Germinal center (tissue), 1 donor: ENCODE measurements around the gene PPL.
"Not testable (repeated sequence)": the region's sequence is repeated elsewhere in the genome, so short reads cannot be mapped to it uniquely, and the experiment has no call there.

ENCODE experiments used
- DNase-seq: peaks from one replicate; pipeline ENCODE4 v3.0.0; 2012; ENCODE audit warnings: mixed read lengths, low spot score

The PPL gene

DNA sequence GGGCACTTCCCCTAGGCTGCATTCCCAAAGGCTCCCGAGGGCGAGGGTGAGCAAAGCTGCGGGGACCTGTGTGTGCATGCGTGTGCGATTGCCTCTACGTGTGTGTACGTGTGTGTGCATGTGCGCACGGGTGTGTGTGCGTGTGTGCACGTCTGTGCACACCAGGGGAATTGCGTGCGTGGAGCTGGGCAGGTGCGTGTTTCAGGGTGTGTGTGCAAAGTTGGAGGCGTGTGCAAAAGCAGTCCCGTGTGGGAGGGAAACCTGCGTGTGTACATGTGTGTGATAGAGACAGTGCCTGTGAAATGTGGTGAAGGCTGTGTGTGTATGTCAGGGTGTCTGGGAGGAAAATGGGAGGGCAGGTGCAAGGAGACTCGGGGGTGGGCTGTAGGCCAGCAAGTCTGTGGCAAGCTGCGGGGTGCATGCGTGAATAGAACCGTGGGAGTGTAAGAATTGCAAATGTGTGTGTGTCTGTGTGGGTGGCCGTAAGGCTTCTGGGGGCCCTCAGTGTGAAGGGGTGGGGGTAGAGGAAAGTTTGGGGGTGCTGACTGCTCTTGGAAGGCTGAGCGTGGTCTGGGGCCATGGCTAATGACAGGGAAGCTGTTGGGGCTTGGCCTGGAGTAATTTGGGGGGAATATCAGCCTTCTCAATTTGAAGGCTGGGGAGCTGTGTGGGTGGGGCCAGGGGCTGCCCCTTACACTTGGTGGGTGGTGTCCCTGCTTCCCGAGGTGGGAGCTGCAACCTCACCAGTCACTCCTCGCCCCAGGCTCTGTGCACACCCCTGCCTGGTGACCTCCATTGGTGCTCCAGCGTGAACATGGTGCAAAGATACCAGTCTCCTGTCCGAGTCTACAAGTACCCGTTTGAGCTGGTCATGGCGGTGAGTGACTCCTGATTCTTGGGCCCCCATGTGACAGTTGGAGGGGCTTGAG, 21.8 kb upstream of the PPL start:
- no peak for DNase-seq

DNA sequence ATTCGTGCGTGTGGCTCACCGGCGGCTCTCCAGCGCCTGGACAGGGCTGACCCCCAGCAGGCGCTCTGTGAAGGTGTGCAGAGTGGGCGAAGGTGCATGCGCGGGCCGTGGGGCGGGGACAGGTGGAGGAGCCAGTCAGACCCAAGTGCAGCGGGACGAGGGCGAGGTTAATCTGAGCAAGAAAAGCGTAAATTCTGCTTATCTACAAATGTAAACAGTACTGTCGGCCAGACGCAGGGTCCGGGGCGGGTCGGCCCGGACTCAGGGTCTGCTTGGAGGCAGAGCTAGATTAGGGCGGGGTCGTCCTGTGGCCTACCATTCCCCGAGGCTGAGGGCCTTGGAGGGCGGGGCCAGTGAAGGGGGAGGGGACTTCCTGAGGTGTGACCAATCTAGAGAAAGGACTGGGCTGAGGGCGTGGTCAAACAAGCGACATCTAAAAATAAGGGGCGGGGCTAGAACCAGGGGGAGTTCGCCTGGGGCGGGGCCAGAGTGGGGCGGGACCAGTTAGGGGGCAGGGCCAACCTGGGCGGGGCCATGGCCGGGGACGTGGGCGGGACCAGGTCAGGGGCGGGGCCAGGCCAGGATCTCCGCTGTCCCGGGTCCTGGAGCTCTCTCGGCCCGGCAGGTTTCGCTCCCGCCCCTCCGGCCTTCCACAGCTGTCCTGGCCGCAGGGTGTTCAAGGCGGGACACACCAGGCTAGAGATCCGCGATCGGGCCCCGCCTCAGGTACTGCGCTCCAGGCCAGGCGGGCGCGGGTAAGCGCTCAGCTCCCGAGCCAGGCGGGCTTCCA, 21.0 kb upstream of the PPL start, which contains the start of gene SEC14L5:
SEC14L5 (plus strand) TSS at position 611 of the 790 bp plus-strand sequence. CDS start 994 bp downstream, outside the sequence.
- DNase-seq = peak; percentile 99

GRCh38 chr16:4957420-4957719, 20.4 kb upstream of the PPL start:
- no peak for DNase-seq

DNA sequence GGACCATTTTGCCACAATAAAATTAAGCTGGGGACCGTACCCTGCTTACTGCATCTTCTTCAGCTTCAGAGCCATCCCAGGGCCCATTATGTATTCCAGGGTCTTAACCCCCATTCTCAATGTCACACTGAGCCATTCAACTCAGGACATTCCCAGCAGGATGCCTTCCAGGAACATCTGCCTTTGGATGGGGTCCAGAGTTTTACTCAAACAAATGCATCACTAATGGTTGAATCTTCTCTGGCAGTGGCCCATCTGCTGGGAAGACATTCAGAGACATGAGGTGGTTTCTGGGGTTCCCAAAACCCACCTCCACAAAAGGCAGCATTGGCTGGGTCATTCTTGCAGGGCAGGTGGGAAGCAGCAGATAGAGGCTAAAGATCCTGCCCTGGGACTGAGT, 17.8 kb upstream of the PPL start:
- no peak for DNase-seq

GRCh38 chr16:4951583-4951982, 14.6 kb upstream of the PPL start:
- DNase-seq = not testable (repeated sequence)

DNA sequence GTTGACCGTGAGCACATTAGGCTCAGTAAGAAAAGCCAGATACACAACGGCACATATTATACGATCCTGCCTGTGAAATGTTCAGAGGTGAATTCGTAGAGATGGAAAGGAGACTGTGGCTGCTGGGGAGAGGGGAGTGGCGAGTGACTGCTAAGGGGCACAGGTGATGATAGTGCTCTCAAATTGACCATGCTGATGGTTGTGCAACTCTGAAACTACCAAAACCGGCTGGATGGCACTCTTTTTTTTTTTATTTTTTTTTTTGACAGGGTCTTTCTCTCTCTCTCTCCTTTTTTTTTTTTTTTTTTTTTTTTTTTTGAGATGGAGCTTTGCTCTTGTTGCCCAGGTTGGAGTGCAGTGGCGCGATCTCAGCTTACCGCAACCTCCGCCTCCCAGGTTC, 13.0 kb upstream of the PPL start:
- no peak for DNase-seq

GRCh38 chr16:4948903-4949766, 12.2 kb upstream of the PPL start:
- no peak for DNase-seq

- no peak for DNase-seq
Observed at GRCh38 chr16:4947722-4948503, 11.0 kb upstream of the PPL start.

DNA sequence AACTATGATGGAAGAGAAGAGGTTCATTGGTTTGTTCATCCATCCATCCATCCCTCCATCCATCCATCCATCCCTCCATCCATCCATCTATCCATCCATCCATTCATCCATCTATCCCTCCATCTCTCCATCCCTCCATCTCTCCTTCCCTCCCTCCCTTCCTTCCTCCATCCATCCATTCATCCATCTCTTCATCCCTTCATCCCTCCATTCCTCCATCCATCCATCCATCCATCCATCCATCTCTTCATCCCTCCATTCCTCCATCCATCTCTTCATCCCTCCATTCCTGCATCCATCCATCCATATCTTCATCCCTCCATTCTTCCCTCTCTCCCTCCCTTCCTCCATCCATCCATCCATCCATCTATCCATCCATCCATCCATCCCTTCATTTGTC, 10.0 kb upstream of the PPL start:
- no peak for DNase-seq

GRCh38 chr16:4945560-4946502, 8.9 kb upstream of the PPL start:
- DNase-seq = no peak

- DNase-seq = no peak
Observed at GRCh38 chr16:4944333-4945281, 7.7 kb upstream of the PPL start.

- no peak for DNase-seq
Observed at GRCh38 chr16:4942481-4942880, 5.5 kb upstream of the PPL start.

- no peak for DNase-seq
Observed at GRCh38 chr16:4940719-4941118, 3.8 kb upstream of the PPL start.

DNA sequence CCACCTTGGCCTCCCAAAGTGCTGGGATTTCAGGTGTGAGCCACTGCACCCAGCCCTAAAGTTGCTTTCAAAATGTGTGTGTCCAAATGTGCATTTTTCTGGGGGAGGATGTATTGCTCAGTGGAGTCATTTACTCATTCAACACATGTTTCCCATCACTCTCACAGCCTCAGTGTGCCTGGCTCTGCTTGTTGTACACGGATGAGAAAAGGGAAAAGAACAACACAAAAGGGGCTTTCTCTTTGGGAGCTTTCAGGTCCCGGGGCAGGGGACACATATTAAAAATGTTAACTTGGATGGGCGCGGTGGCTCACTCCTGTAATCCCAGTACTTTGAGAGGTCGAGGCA, 1.7 kb upstream of the PPL start:
- no peak for DNase-seq

DNA sequence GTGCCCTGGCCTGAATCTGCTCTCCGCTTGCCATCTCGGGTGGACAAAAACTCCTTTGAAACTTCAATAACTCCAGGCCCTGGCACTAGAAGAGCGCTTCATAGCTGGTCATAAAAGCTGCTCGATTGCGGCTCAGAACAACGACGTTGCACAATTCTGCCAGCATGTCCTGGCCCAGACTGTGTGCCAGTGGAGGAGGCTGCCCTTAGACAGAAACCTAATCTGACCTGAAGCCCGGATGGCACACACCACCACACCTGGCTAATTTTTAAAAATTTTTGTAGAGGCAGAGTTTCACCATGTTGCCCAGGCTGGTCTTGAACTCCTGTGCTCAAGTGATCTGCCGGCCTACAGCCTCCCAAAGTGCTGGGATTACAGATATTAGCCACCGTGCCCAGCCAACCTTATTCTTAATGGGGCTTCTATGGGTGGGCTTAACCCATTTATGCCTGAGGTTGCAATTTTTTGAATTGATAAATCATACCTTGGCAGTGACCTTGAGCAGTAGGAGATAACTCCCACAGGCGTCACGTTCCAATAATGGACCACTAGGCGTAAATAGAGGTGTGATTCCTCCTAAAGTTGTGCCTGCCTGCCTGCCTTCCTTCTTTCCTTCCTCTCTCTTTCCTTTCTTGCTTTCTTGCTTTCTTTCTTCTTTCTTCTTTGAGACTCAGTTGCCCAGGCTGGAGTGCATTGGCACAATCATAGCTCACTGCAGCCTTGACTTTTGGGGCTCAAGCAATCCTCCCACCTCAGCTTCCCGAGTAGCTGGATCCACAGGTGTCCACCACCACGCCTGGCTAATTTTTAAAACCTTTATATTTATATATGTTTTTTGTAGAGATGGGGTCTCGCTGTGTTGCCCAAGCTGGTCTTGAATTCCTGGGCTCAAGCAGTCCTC, 1.1 kb upstream of the PPL start:
- no peak for DNase-seq

DNA sequence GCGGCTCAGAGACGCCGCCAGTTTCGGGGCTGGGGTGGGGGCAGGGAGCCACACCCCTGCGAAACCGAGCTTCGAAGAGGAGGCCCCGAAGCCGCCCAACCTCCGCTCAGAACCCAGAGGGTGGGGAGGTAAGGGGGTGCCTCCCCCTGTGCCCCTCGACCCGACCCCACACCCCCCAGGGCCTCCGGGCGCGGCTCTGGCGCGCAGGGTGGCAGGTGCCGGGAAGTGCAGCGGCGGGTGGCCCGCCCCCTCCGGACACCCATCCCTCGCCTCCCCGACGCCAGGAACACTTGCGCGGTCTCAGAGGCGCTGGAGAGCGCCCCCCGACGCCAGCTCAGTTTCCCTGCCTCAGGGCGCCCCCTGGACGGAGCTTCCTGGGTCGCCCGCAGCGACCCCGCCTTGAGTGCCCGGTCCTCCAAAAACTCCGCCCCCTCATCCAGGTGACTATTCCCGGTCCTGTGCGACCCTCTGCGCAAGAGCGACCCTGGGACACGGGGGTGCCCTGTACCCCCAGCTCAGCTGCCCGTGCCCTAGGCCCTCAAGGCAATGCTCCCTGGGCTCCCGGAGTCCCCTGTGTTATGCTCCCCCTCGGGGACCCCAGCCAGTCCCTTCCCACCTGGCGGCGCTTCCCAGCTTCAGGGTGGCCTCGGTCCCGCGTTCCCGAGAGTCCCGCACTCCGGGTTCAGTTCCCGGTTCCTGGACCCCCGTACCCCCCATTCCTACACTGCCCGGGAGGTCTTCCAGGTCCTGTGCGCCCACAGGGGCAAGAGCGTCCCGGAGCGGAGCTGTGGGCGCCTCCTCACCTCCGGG, 562 bp downstream of the PPL start:
- peak; percentile 25 for DNase-seq

DNA sequence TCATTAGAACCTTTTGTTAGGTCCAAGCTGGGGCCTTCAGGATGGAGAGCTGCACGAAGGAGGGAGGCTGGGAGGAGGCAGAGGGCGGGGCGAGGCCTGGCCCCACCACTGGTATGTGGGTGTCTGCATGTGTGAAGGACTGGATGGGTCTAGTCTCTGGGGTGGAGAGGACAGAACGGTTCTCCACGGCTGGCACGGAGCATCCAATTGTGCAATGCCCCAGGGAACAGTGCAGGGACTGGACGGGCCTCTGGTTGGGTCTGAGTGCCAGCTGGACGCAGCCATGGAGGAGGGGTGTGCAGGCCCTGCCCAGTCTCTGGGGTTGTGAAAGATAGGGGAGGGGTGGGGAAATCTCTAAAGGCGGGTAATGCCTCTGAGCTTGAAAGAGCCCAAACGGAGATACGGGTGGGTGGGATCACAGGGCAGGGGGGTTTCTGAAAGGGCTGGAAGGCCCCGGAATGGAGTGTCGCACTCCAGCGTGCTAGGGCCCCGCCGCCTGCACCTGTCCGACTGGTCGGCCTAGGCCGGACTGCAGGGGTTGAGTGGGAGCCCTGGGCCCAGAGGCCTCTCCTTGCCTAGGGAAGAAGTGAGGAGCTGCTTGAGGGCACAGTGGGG, 1.6 kb downstream of the PPL start:
- DNase-seq = no peak
